Measurements from ENCODE around the gene NLK. TPM values are rescaled to one million over a fixed set of nuclear protein-coding genes. Genes with fewer than 3 reads are reported as not detected.

The NLK gene
- total and polyA plus RNA-seq, 2 donors (not counting 1 experiment from before 2014, with no cell fraction given), result 12.7 to 24.8 TPM

- no peak overlapping the region for H3K9ac ChIP-seq (ENCODE audit: low read length)
- no peak overlapping the region for H3K27ac ChIP-seq (ENCODE audit: low read length in 2 of 2)
- H3K4me1 ChIP-seq (ENCODE audit: control insufficient read depth in 2 of 2, insufficient read depth in 2 of 2, low read length in 2 of 2), result peaks cover 34 to 53% of the 10 kb centered on the region in 2 donors
- H3K4me3 ChIP-seq (ENCODE audit: control extremely low read depth in 1 of 5, extremely low read depth in 1 of 5, insufficient read depth in 1 of 5, low read depth in 2 of 5, low read length in 4 of 5), result peak overlapping the region in 1 of 5 experiments; percentile 8
- H3K79me2 ChIP-seq (ENCODE audit: control insufficient read depth, insufficient read depth, low read length), result peaks cover 91% of the 10 kb centered on the region
- H3K36me3 ChIP-seq (replicated peaks in 1 of 2; ENCODE audit: control extremely low read depth in 1 of 2, control insufficient read depth in 1 of 2, extremely low read depth in 1 of 2, insufficient read depth in 2 of 2, low read length in 1 of 2), result no peaks in the 10 kb centered on the region
- Mint-ChIP-seq H3K27ac (peak overlapping the region; percentile 37), H3K27me3 (no peaks in the 10 kb centered on the region), H3K4me3 (peak overlapping the region; percentile 59), H3K4me1 (peaks cover 76% of the 10 kb centered on the region), H3K9me3 (ENCODE audit: insufficient read depth) (no peaks in the 10 kb centered on the region)
- no peaks in the 10 kb centered on the region for H3K27me3 ChIP-seq (replicated peaks in 1 of 4; ENCODE audit: control extremely low read depth in 1 of 4, control insufficient read depth in 3 of 4, insufficient read depth in 4 of 4, low read length in 3 of 4)
- H4K20me1 ChIP-seq (ENCODE audit: control insufficient read depth, insufficient read depth, low read length, poor library complexity, severe bottlenecking), result peaks cover 16% of the 10 kb centered on the region
- peak overlapping the region; percentile 82 for H3K4me2 ChIP-seq (replicated peaks; ENCODE audit: low read depth, low read length, poor library complexity, severe bottlenecking)
- WGBS (ENCODE audit: insufficient coverage), result 0% methylated on average over 1 of the region's 3 CpGs
- TF ChIP-seq EZH2 (IDR thresholded peaks at IDR 0.05; ENCODE audit: borderline replicate concordance, insufficient read depth, low read depth, low read length, poor library complexity, severe bottlenecking) (no peak), CTCF (IDR thresholded peaks at IDR 0.05) (no peak)
- intact Hi-C loops (cut with micrococcal nuclease), result loop anchor here (10.0 kb wide), 1 partner anchor 101 kb away; no protein-coding TSS in a partner anchor
- DNase-seq (no peak), ATAC-seq (ENCODE audit: low read depth) (no peak)
- POLR2A ChIA-PET, result no interaction called here
- CTCF ChIA-PET, result no interaction called here
- H2AFZ ChIP-seq (ENCODE audit: insufficient read depth, low read depth, low read length, poor library complexity, severe bottlenecking), result no peak overlapping the region
- peaks cover 0 to 5% (median 0%) of the 10 kb centered on the region in 3 donors for H3K9me3 ChIP-seq (ENCODE audit: control extremely low read depth in 1 of 3, control insufficient read depth in 2 of 3, insufficient read depth in 1 of 3, low read length in 2 of 3)
These were observed 3.8 kb downstream of the NLK start for GRCh38 chr17:28046034-28046825.

- Mint-ChIP-seq H3K27ac (no peak overlapping the region), H3K4me1 (peaks cover 71% of the 10 kb centered on the region), H3K4me3 (no peak overlapping the region), H3K27me3 (no peaks in the 10 kb centered on the region), H3K9me3 (ENCODE audit: insufficient read depth) (no peaks in the 10 kb centered on the region)
- Histone ChIP-seq H2AFZ (ENCODE audit: insufficient read depth, low read depth, low read length, poor library complexity, severe bottlenecking) (no peak overlapping the region), H3K27ac (ENCODE audit: low read length in 2 of 2) (no peak overlapping the region), H3K9me3 (ENCODE audit: control extremely low read depth in 1 of 3, control insufficient read depth in 2 of 3, insufficient read depth in 1 of 3, low read length in 2 of 3) (peaks cover 0 to 3% (median 0%) of the 10 kb centered on the region in 3 donors), H4K20me1 (ENCODE audit: control insufficient read depth, insufficient read depth, low read length, poor library complexity, severe bottlenecking) (peaks cover 16% of the 10 kb centered on the region), H3K4me2 (replicated peaks; ENCODE audit: low read depth, low read length, poor library complexity, severe bottlenecking) (no peak overlapping the region), H3K79me2 (ENCODE audit: control insufficient read depth, insufficient read depth, low read length) (peaks cover 96% of the 10 kb centered on the region), H3K4me1 (ENCODE audit: control insufficient read depth in 2 of 2, insufficient read depth in 2 of 2, low read length in 2 of 2) (peaks cover 27 to 46% of the 10 kb centered on the region in 2 donors), H3K9ac (ENCODE audit: low read length) (no peak overlapping the region), H3K4me3 (ENCODE audit: control extremely low read depth in 1 of 5, extremely low read depth in 1 of 5, insufficient read depth in 1 of 5, low read depth in 2 of 5, low read length in 4 of 5) (no peak overlapping the region), H3K27me3 (replicated peaks in 1 of 4; ENCODE audit: control extremely low read depth in 1 of 4, control insufficient read depth in 3 of 4, insufficient read depth in 4 of 4, low read length in 3 of 4) (no peaks in the 10 kb centered on the region), H3K36me3 (replicated peaks in 1 of 2; ENCODE audit: control extremely low read depth in 1 of 2, control insufficient read depth in 1 of 2, extremely low read depth in 1 of 2, insufficient read depth in 2 of 2, low read length in 1 of 2) (no peaks in the 10 kb centered on the region)
- no peak for ATAC-seq (ENCODE audit: low read depth)
- TF ChIP-seq CTCF (IDR thresholded peaks at IDR 0.05), result no peak
- TF ChIP-seq EZH2 (IDR thresholded peaks at IDR 0.05; ENCODE audit: borderline replicate concordance, insufficient read depth, low read depth, low read length, poor library complexity, severe bottlenecking), result no peak
- 80% methylated on average over 1 of the region's 4 CpGs for WGBS (ENCODE audit: insufficient coverage)
- DNase-seq, result no peak
- ChIA-PET POLR2A (no interaction called here), CTCF (no interaction called here)
- intact Hi-C loops (cut with micrococcal nuclease), result loop anchor here (10.0 kb wide), 1 partner anchor 103 kb away; no protein-coding TSS in a partner anchor
These were observed 5.3 kb downstream of the NLK start for GRCh38 chr17:28047806-28048205.

All from B cell (primary cell).